ENCODE data around the gene BGN.

- TF ChIP-seq, protein P1, sequence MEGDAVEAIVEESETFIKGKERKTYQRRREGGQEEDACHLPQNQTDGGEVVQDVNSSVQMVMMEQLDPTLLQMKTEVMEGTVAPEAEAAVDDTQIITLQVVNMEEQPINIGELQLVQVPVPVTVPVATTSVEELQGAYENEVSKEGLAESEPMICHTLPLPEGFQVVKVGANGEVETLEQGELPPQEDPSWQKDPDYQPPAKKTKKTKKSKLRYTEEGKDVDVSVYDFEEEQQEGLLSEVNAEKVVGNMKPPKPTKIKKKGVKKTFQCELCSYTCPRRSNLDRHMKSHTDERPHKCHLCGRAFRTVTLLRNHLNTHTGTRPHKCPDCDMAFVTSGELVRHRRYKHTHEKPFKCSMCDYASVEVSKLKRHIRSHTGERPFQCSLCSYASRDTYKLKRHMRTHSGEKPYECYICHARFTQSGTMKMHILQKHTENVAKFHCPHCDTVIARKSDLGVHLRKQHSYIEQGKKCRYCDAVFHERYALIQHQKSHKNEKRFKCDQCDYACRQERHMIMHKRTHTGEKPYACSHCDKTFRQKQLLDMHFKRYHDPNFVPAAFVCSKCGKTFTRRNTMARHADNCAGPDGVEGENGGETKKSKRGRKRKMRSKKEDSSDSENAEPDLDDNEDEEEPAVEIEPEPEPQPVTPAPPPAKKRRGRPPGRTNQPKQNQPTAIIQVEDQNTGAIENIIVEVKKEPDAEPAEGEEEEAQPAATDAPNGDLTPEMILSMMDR (IDR thresholded peaks at IDR 0.05), result no peak
- no peak for TF ChIP-seq EZH2 (IDR thresholded peaks at IDR 0.05; ENCODE audit: borderline replicate concordance, insufficient read depth, low read depth, low read length, poor library complexity, severe bottlenecking)
Observed at GRCh38 chrX:153523269-153523668, 28.5 kb downstream of the BGN start.
